SK-N-SH treated with all-trans-retinoic acid at 6 μM for 48 hours (cell line): ENCODE measurements around the gene F13B.

Experiments
- ATAC-seq: fragments of 200-7000 bp; cut with Tn5 transposase; 3 replicates; pipeline ENCODE4 v1.9.1; 2020; ENCODE audit warnings: mild to moderate bottlenecking, moderate library complexity
- ARNTL ChIP-seq: fragments of 450-650 bp; formaldehyde crosslinking; IDR thresholded peaks from 2 replicates; pipeline ENCODE4 v1.5.0; 2020; ENCODE audit warnings: low read depth, mild to moderate bottlenecking, moderate library complexity, borderline replicate concordance
- BACH2 ChIP-seq: fragments of 250-450 bp; sonication (Bioruptor Pico); IDR thresholded peaks from 2 replicates; pipeline ENCODE4 v1.9.0; 2021; ENCODE audit warnings: mild to moderate bottlenecking, borderline replicate concordance
- CREB5 ChIP-seq: fragments of 250-450 bp; sonication (Bioruptor Pico); IDR thresholded peaks from 2 replicates; pipeline ENCODE4 v1.5.1; 2020; ENCODE audit warnings: low read depth, mild to moderate bottlenecking, moderate library complexity
- CSRNP3 ChIP-seq: fragments of 250-450 bp; sonication (Bioruptor Pico); IDR thresholded peaks from 2 replicates; pipeline ENCODE4 v1.5.1; 2021; ENCODE audit warnings: mild to moderate bottlenecking, moderate library complexity
- ESRRG ChIP-seq: fragments of 250-450 bp; sonication (Bioruptor Pico); IDR thresholded peaks from 2 replicates; pipeline ENCODE4 v1.6.1; 2021; ENCODE audit warnings: mild to moderate bottlenecking
- GLIS3 ChIP-seq: fragments of 250-450 bp; sonication (Bioruptor Pico); IDR thresholded peaks from 2 replicates; pipeline ENCODE4 v1.5.0; 2020; ENCODE audit warnings: mild to moderate bottlenecking, moderate library complexity
- ISL1 ChIP-seq: fragments of 250-450 bp; sonication (Bioruptor Pico); IDR thresholded peaks from 2 replicates; pipeline ENCODE4 v2.1.2; 2022; ENCODE audit warnings: mild to moderate bottlenecking, moderate library complexity
- OSR1 ChIP-seq: fragments of 250-450 bp; sonication (Bioruptor Pico); IDR thresholded peaks from 2 replicates; pipeline ENCODE4 v1.8.0; 2022; ENCODE audit warnings: moderate library complexity, mild to moderate bottlenecking, inconsistent platforms
- POU6F1 ChIP-seq: fragments of 250-450 bp; sonication (Bioruptor Pico); IDR thresholded peaks from 2 replicates; pipeline ENCODE4 v1.8.0; 2021; ENCODE audit warnings: low read depth, mild to moderate bottlenecking, moderate library complexity, borderline replicate concordance
- PPARA ChIP-seq: fragments of 250-450 bp; sonication (Bioruptor Pico); IDR thresholded peaks from 2 replicates; pipeline ENCODE4 v1.5.0; 2020; ENCODE audit warnings: mild to moderate bottlenecking, borderline replicate concordance
- RARB ChIP-seq: fragments of 250-450 bp; sonication (Bioruptor Pico); IDR thresholded peaks from 2 replicates; pipeline ENCODE4 v1.8.0; 2021; ENCODE audit warnings: mild to moderate bottlenecking, moderate library complexity
- SNAI2 ChIP-seq: fragments of 250-450 bp; sonication (Bioruptor Pico); IDR thresholded peaks from 2 replicates; pipeline ENCODE4 v1.5.0; 2020; ENCODE audit warnings: mild to moderate bottlenecking, moderate library complexity
- TCF4 ChIP-seq: fragments of 250-450 bp; sonication (Bioruptor Pico); IDR thresholded peaks from 2 replicates; pipeline ENCODE4 v1.8.0; 2021; ENCODE audit warnings: mild to moderate bottlenecking, moderate library complexity, borderline replicate concordance
- TOX ChIP-seq: fragments of 250-450 bp; sonication (Bioruptor Pico); IDR thresholded peaks from 2 replicates; pipeline ENCODE4 v1.8.0; 2021; ENCODE audit warnings: mild to moderate bottlenecking, moderate library complexity, borderline replicate concordance
- TSHZ2 ChIP-seq: fragments of 250-450 bp; sonication (Bioruptor Pico); IDR thresholded peaks from 2 replicates; pipeline ENCODE4 v1.5.0; 2020; ENCODE audit warnings: mild to moderate bottlenecking, moderate library complexity
- ZFP3 ChIP-seq: fragments of 250-450 bp; sonication (Bioruptor Pico); IDR thresholded peaks from 2 replicates; pipeline ENCODE4 v1.5.0; 2020; ENCODE audit warnings: mild to moderate bottlenecking, moderate library complexity
- ZFP30 ChIP-seq: fragments of 450-650 bp; formaldehyde crosslinking; IDR thresholded peaks from 2 replicates; pipeline ENCODE4 v1.5.0; 2022; ENCODE audit warnings: mild to moderate bottlenecking, moderate library complexity
- ZNF565 ChIP-seq: fragments of 450-650 bp; formaldehyde crosslinking; conservative IDR thresholded peaks from 2 replicates; pipeline ENCODE4 v1.5.0; 2020; ENCODE audit warnings: low read depth, mild to moderate bottlenecking, moderate library complexity
- ZNF70 ChIP-seq: fragments of 450-650 bp; formaldehyde crosslinking; IDR thresholded peaks from 2 replicates; pipeline ENCODE4 v1.5.0; 2020; ENCODE audit warnings: mild to moderate bottlenecking, moderate library complexity
- ZNF8 ChIP-seq: fragments of 450-650 bp; formaldehyde crosslinking; IDR thresholded peaks from 2 replicates; pipeline ENCODE4 v1.5.0; 2020; ENCODE audit warnings: mild to moderate bottlenecking, moderate library complexity
- TF ChIP-seq, protein P1 (sequence below): fragments of 250-450 bp; sonication (Bioruptor Pico); IDR thresholded peaks from 2 replicates; pipeline ENCODE4 v1.8.0; 2020; ENCODE audit warnings: mild to moderate bottlenecking, moderate library complexity, borderline replicate concordance

The F13B gene

GRCh38 chr1:197081117-197081753 lies 14.2 kb upstream of the F13B start:
- no peak for ATAC-seq
- TF ChIP-seq TCF4: no peak
- no peak for TF ChIP-seq BACH2
- no peak for TF ChIP-seq ZFP3 (CRISPR knock-in tag)

GRCh38 chr1:197080323-197080722 lies 13.3 kb upstream of the F13B start:
- ATAC-seq: no peak
- no peak for TF ChIP-seq TOX

DNA sequence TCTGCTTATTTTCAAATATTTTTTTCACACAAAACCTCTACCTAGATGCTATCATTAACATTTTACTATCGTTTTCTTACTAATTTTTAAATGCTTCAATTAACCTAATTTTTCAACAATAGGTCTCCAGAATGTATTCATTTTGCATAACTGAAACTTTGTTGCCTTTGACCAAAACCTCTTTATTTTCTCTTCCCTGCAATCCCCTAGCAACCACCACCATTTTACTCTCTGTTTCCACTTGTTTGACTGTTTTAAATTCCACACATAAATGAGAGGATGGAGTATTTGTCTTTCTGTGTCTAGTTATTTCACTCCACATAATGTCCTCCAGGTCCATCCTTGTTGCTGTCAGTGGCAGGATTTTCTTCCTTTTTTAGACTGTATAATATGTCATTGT lies 9.5 kb upstream of the F13B start:
- ATAC-seq: no peak
- TF ChIP-seq SNAI2: no peak
- TF ChIP-seq CSRNP3 (CRISPR knock-in tag): no peak
- TF ChIP-seq, protein P1, sequence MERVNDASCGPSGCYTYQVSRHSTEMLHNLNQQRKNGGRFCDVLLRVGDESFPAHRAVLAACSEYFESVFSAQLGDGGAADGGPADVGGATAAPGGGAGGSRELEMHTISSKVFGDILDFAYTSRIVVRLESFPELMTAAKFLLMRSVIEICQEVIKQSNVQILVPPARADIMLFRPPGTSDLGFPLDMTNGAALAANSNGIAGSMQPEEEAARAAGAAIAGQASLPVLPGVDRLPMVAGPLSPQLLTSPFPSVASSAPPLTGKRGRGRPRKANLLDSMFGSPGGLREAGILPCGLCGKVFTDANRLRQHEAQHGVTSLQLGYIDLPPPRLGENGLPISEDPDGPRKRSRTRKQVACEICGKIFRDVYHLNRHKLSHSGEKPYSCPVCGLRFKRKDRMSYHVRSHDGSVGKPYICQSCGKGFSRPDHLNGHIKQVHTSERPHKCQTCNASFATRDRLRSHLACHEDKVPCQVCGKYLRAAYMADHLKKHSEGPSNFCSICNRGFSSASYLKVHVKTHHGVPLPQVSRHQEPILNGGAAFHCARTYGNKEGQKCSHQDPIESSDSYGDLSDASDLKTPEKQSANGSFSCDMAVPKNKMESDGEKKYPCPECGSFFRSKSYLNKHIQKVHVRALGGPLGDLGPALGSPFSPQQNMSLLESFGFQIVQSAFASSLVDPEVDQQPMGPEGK (CRISPR knock-in tag): no peak
- TF ChIP-seq CREB5 (CRISPR knock-in tag): no peak
- TF ChIP-seq ZNF8 (CRISPR knock-in tag): no peak
- no peak for TF ChIP-seq RARB (CRISPR knock-in tag)
- TF ChIP-seq, all 23 proteins: peak for 0

DNA sequence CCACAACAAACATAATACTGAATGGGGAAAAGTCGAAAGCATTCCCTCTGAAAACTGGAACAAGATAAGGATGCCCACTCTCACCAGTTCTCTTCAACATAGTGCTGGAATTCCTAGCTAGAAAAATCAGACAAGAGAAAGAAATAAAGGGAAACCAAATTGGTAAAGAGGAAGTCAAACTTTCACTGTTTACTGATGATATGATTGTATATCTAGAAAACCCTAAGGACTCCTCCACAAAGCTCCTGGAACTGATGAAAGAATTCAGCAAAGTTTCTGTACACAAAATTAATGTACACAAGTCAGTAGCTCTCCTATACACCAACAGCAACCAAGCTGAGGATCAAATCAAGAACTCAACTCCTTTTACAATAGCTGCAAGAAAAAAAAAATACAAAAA lies 6.9 kb upstream of the F13B start:
- TF ChIP-seq ZNF565 (CRISPR knock-in tag) (no peak), RARB (CRISPR knock-in tag) (no peak), ZNF8 (CRISPR knock-in tag) (no peak), OSR1 (CRISPR knock-in tag) (no peak), TSHZ2 (CRISPR knock-in tag) (no peak), POU6F1 (CRISPR knock-in tag) (no peak), ZFP30 (CRISPR knock-in tag) (no peak), ZNF70 (no peak), TOX (no peak), CREB5 (CRISPR knock-in tag) (no peak), BACH2 (no peak), ZFP3 (CRISPR knock-in tag) (no peak), ARNTL (no peak), PPARA (CRISPR knock-in tag) (no peak), ESRRG (CRISPR knock-in tag) (no peak), ISL1 (CRISPR knock-in tag) (no peak), GLIS3 (CRISPR knock-in tag) (no peak), SNAI2 (no peak)
- TF ChIP-seq, protein P1 (CRISPR knock-in tag): no peak
- ATAC-seq: no peak
